HG02610 (cell line): ENCODE data around the gene MYOM3.

Experiments used
- ATAC-seq: cut with Tn5 transposase; IDR thresholded peaks from one replicate; pipeline ENCODE4 v1.9.1; 2021; ENCODE audit warnings: mild to moderate bottlenecking, moderate library complexity; ENCODE audit not compliant: unreplicated experiment

The MYOM3 gene

GRCh38 chr1:24117722-24118409 lies 5.9 kb upstream of the MYOM3 start:
- no peak for ATAC-seq

GRCh38 chr1:24117132-24117531 lies 5.2 kb upstream of the MYOM3 start:
- ATAC-seq = no peak

GRCh38 chr1:24114753-24115152 lies 2.8 kb upstream of the MYOM3 start:
- ATAC-seq = no peak

GRCh38 chr1:24113641-24114033 lies 1.7 kb upstream of the MYOM3 start:
- no peak for ATAC-seq

DNA sequence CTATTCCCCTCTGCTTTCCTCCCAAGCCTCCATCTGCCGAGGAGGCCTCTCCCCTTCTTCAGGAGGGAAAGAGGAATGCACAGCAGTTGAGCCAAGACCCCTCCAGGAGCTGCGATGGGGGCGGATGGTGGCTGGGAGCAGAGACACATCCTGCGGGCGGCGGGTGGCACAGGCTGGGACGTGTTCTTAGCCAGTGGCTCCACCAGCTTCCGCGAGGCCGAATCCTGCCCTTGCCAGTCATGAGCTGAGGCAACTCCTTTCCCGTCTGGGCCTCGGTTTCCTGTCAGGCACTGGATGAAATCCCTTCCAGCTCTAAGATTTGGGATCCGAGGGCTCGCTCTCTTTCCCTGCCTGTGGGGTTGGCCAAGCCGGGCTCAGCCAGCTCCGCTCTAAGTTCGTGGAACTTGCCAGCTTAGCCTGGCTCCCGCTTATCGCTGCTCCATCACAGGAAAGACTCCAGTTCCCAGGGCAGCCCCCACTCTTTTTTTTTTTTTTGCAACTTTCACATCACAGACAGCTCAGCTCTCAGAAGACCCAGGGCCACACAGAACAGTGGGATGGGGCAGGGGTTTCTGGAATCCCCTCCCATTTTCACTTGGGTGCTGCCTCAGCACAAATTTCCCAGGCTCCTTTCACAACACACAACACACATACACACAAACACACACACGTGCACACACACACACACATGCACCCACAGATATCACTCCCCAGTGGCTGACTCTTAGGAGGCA lies 506 bp downstream of the MYOM3 start:
- ATAC-seq = no peak

- ATAC-seq = no peak
These were observed 1.2 kb downstream of the MYOM3 start for GRCh38 chr1:24110642-24111261.

DNA sequence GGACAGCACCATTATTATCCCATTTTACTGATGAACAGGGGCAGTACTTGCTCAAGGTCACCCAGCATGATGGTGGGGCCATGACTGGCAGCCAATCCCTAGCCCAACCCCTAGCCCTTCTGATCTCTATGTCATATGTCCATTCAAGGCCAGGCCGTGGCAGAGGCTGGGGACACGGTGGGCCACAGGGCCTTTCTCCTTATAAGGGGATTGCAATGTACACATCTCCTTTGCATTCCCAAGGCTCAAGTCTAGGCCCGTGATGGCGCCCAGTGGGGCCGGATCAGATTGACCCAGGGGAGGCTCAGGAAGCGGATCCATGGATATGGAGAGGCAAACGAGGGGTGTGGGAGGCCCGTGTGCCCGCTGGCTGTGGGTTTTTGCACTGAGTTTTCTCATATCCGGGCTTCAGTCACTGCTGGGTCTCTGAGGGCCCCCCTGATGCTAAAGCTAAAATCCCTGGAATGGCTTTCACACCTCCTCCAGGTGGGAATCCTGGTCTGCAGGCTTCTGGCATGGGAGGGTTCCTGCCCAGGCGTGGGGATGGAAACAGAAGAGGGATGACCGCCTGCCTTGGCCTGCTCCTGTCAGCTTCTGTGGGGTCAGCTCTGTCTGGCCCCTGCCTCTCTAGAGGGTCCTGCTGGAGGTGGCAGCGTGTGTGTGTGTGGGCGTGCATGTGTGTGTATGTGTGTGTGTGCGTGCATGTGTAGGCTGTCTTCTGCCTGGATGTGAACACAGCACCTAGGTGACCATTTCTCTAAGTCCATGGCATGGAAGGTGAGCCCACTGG lies 2.1 kb downstream of the MYOM3 start:
- ATAC-seq = no peak

DNA sequence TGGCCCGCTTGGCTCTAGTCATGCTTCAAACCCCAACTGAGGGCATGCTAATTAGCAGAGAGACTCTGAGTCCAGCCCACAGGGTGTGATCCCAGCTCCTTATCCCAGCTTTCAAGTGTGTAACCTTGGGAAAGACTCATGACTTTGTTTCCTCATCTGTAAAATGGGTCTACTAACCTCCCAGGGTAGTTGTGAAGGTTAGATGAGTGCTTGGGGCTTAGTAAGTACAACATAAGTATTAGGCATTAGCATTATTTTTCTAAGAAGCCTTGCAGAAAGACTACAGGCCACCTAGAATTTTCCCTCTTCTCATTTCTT lies 2.8 kb downstream of the MYOM3 start:
- ATAC-seq = no peak

GRCh38 chr1:24108334-24109165 lies 3.4 kb downstream of the MYOM3 start:
- no peak for ATAC-seq

GRCh38 chr1:24107462-24108138 lies 4.3 kb downstream of the MYOM3 start:
- ATAC-seq = no peak

DNA sequence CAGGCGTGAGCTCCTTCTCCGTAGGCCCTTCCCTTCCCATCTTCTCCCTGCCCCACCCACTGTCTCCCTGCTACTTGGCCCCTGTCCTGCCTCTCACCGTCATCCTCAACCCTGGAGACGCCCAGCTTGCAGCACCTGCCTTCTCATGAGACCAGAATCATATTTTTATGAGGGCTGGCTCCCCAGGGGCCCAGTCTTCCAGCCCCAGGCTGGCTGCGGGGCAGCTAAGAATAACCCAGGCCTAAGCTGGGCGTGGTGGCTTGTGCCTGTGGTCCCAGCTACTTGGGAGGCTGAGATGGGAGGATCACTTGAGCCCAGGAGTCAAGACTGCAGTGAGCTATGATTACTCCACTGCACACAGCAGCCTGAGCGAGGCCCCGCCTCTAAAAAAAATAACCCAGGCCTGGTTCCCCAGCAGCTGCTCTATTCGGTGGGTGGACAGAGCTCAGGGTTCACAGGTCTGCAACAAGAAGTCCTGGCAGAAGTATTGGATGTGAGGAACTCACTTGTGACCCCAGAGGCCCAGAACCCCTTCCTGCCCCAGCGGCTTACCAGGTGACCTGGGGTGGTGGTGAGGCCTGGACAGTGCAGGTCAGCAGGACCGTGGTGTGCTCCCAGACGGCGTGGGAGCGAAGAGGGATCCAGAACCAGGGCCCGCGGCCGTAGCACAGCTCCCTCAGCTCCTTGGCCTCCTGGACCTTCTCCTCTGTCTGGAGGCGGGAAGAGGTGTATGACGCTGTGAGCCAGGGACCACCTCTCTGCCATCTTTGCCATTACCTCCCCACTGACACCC lies 6.4 kb downstream of the MYOM3 start:
- no peak for ATAC-seq

DNA sequence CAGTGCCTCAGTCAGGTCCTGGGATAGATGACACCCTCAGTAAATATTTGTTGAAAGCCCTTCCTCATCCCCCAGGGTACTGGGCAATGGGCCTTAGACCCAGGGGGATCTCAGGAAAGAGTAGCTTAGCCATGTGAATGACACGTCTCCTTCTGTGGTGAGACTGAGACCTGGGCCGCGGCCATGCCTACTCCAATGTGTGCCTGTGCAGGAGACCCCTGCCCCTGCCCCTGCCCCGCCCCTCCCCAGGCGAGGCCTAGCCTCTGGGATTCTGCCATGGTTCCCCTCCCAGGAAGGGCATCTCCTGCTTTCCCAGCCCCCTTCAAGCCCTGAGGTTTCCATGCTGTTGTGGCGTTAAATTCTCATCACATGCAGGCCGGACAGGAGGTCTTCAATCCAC lies 7.1 kb downstream of the MYOM3 start:
- no peak for ATAC-seq

DNA sequence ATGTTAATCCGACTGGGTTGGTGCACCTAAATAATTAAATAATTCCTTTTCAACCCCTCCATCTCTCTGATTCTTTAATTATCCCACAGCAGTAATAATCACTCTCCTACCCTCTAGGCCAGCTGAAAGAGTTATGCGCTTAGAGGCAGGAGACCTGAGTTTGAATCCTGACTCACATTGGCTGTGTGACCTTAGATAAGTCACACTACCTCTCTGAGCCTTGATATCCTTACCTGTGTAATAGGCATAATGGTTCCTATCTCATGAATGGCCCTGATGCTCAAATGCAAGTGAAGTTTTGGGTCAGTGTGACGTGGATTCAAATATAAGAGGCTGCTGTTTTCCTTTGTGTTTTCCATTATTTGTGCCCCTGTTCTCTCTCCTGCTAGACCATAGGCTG lies 8.1 kb downstream of the MYOM3 start:
- ATAC-seq = no peak

DNA sequence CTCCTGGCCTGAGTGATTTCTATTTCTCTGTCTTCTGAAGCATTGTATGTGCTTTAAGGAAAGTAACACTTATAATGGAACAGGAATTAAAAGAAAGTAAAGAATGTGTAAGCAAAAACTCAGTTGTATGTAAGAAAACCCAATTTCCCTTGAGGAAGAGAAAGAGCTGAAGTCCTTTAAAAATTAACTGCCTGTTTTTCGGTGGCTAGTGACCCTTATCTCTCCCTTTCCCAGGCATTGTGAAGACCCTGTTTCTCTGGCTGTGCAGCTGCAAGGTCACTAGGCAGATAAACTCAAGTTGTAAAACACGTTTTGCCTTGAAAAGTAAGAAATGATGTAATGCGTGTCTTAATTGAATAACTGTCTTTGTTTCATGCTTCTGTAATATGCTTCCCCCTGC lies 8.5 kb downstream of the MYOM3 start:
- no peak for ATAC-seq

GRCh38 chr1:24102961-24103360 lies 9.0 kb downstream of the MYOM3 start:
- no peak for ATAC-seq

DNA sequence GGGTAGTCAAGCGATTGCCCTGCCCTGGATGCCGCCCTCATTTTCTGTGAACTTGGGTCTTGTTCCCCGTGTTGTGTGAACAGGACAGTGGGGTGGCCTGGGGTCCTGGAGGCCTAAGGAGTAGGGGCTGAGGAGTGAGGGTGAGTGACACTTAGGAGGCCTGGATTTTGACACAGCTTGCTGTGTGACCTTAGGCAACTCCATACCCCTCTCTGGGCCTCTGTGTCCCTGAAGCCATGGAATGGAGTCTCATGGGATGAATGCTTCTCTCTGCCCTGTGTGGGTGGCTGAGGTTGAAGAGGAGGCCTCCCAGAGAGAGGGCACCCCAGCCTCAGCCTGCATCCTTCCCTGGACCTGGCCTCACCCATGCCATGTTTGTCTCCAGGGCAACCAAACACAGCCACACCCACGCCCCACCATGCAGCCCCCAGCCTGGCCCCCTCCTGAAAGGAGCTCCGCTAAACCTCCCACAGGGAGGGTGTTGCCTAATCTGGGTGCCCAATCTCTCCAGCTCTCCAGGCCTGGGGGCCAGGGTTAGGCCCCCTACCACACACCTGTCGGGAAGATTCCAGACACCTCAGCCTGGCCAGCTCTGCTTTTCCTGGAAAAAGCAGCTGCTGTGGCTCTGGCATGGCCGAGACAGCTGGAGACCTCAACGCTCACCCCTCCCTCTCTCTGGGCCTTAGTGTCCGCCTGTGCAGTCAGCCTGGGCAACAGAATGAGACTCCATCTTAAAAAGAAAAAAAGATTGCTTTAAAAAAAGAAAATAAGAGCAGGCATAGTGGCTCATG lies 9.9 kb downstream of the MYOM3 start:
- ATAC-seq = no peak

GRCh38 chr1:24100945-24101737 lies 10.8 kb downstream of the MYOM3 start:
- ATAC-seq = no peak
